HCT116 (cell line): ENCODE data around the gene CDH23. TPM values are rescaled to one million over a fixed set of nuclear protein-coding genes. Genes with fewer than 3 reads are reported as not detected.

Experiments
- ATAC-seq: fragments of 200-7000 bp; cut with Tn5 transposase; 2 replicates; pipeline ENCODE4 v1.9.1; 2020; ENCODE audit warnings: mild to moderate bottlenecking, moderate library complexity
- BruUV-seq: library from RNA; stranded (reverse); fragments of 400-500 nt; replicated peaks from 2 replicates; lab custom pipeline; 2021; lab: Mats Ljungman, UMichigan
- CTCF ChIA-PET: fragments of 300-600 bp; sonication (Branson Sonifier 250); formaldehyde crosslinking; loops from one replicate; lab custom pipeline; 2021; ENCODE audit warnings: antibody characterized with exemption; lab: Charles Lee
- POLR2A ChIA-PET: fragments of 300-600, 350-600 bp; sonication (Branson Sonifier 250); formaldehyde crosslinking; loops from one replicate; lab custom pipeline; 2021; ENCODE audit warnings: antibody characterized with exemption; lab: Charles Lee
- RAD21 ChIA-PET, 2 experiments: fragments of 300-600 bp; sonication (Branson Sonifier 250); formaldehyde crosslinking; loops; one replicate each; lab custom pipeline; 2023; ENCODE audit warnings: low total read pairs in 2 of 2; ENCODE audit not compliant: uncharacterized antibody in 2 of 2, unreplicated experiment in 2 of 2, low non-redundant PET in 1 of 2; lab: Charles Lee
- DNase-seq: peaks from one replicate; pipeline ENCODE4 v3.0.0-alpha.2; 2010; ENCODE audit warnings: low read depth, low spot score
- H2AFZ ChIP-seq: fragments of 200-600 bp; shearing (Covaris generic), sonication (generic); 2 replicates; pipeline ENCODE4 v1.6.1; 2017; ENCODE audit warnings: low read depth, mixed run types, mixed read lengths, antibody characterized with exemption, low read length; ENCODE audit not compliant: poor library complexity, severe bottlenecking
- H3K27ac ChIP-seq: 2 replicates; pipeline ENCODE4 v1.5.1; 2012; ENCODE audit warnings: low read depth, low read length
- H3K27me3 ChIP-seq: fragments of 200-600 bp; sonication (generic); 2 replicates; pipeline ENCODE4 v1.6.1; 2016; ENCODE audit warnings: mixed run types, low read length, mixed read lengths; ENCODE audit not compliant: insufficient read depth
- H3K36me3 ChIP-seq, 2 experiments: fragments of 200-500 bp in 1 of 2; fragments of 200-600 bp in 1 of 2; sonication (Bioruptor generic) in 1 of 2; sonication (generic) in 1 of 2; 2 replicates each; pipeline versions ENCODE4 v1.5.1 to v1.6.1; 2014 to 2016; ENCODE audit warnings: low read length in 2 of 2, inconsistent platforms in 1 of 2, mixed read lengths in 1 of 2, mixed run types in 1 of 2; ENCODE audit not compliant: insufficient read depth in 2 of 2, control insufficient read depth in 1 of 2
- H3K4me1 ChIP-seq, 2 experiments: fragments of 200-600 bp in 1 of 2; sonication (generic) in 1 of 2; 2 replicates each; pipeline versions ENCODE4 v1.5.1 to v1.6.1; 2012 to 2017; ENCODE audit warnings: low read length in 2 of 2, inconsistent platforms in 1 of 2, mild to moderate bottlenecking in 1 of 2, mixed read lengths in 1 of 2, mixed run types in 1 of 2, moderate library complexity in 1 of 2; ENCODE audit not compliant: insufficient read depth in 2 of 2, control insufficient read depth in 1 of 2
- H3K4me2 ChIP-seq: fragments of 200-600 bp; sonication (generic); 2 replicates; pipeline ENCODE4 v1.6.1; 2017; ENCODE audit warnings: mixed run types, low read length, mixed read lengths
- H3K4me3 ChIP-seq, 2 experiments: fragments of 200-600 bp in 1 of 2; sonication (generic) in 1 of 2; replicated peaks in 1 of 2; 2 replicates each; pipeline ENCODE4 v1.5.1; 2011 to 2016; ENCODE audit warnings: low read length in 2 of 2, control low read depth in 1 of 2, low read depth in 1 of 2, mild to moderate bottlenecking in 1 of 2, mixed read lengths in 1 of 2, mixed run types in 1 of 2
- H3K79me2 ChIP-seq: fragments of 200-600 bp; sonication (generic); 2 replicates; pipeline ENCODE4 v1.6.1; 2017; ENCODE audit warnings: mild to moderate bottlenecking, mixed run types, low read length, moderate library complexity, mixed read lengths; ENCODE audit not compliant: insufficient read depth
- H3K9ac ChIP-seq: fragments of 200-600 bp; sonication (generic); 2 replicates; pipeline ENCODE4 v1.6.1; 2016; ENCODE audit warnings: low read length, mixed read lengths
- H3K9me2 ChIP-seq: fragments of 200-600 bp; sonication (generic), shearing (Covaris generic); 2 replicates; pipeline ENCODE4 v1.6.1; 2017; ENCODE audit warnings: mixed run types, mild to moderate bottlenecking, moderate library complexity; ENCODE audit not compliant: insufficient read depth
- H3K9me3 ChIP-seq, 2 experiments: fragments of 200-500 bp in 1 of 2; fragments of 200-600 bp in 1 of 2; sonication (Bioruptor generic) in 1 of 2; sonication (generic) in 1 of 2; 2 replicates each; pipeline ENCODE4 v1.6.1; 2014 to 2017; ENCODE audit warnings: low read length in 2 of 2, mixed read lengths in 2 of 2, inconsistent platforms in 1 of 2, low read depth in 1 of 2, mild to moderate bottlenecking in 1 of 2, mixed run types in 1 of 2, moderate library complexity in 1 of 2; ENCODE audit not compliant: control insufficient read depth in 1 of 2, insufficient read depth in 1 of 2
- H4K20me1 ChIP-seq: fragments of 200-600 bp; sonication (generic), shearing (Covaris generic); 2 replicates; pipeline ENCODE4 v1.6.1; 2017; ENCODE audit warnings: mixed run types, mild to moderate bottlenecking, moderate library complexity; ENCODE audit not compliant: insufficient read depth
- ATF3 ChIP-seq: IDR thresholded peaks from 2 replicates; pipeline ENCODE4 v1.6.1; 2012
- CEBPB ChIP-seq: IDR thresholded peaks from 2 replicates; pipeline ENCODE4 v1.6.1; 2012; ENCODE audit warnings: low read depth
- EGR1 ChIP-seq: IDR thresholded peaks from 2 replicates; pipeline ENCODE4 v1.6.1; 2012; ENCODE audit warnings: low read depth
- EZH2phosphoT487 ChIP-seq: fragments of 200-600 bp; IDR thresholded peaks from 2 replicates; pipeline ENCODE4 v1.6.1; 2018; ENCODE audit warnings: antibody characterized with exemption, borderline replicate concordance
- SRF ChIP-seq: IDR thresholded peaks from 2 replicates; pipeline ENCODE4 v1.6.1; 2012; ENCODE audit warnings: low read depth
- TCF7L2 ChIP-seq: IDR thresholded peaks from 2 replicates; pipeline ENCODE4 v1.7.0; 2011; ENCODE audit warnings: borderline replicate concordance, inconsistent platforms; ENCODE audit not compliant: insufficient read depth, insufficient read length; ENCODE audit errors: extremely low read depth
- YY1 ChIP-seq: IDR thresholded peaks from 2 replicates; pipeline ENCODE4 v1.6.1; 2011; ENCODE audit warnings: low read length, low read depth, moderate library complexity, mild to moderate bottlenecking; ENCODE audit not compliant: insufficient replicate concordance; ENCODE audit errors: extremely low read depth
- ZFX ChIP-seq: fragments of 450-650 bp; IDR thresholded peaks from 2 replicates; pipeline ENCODE4 v1.6.1; 2017
- intact Hi-C: fragments of 100-400 bp; cut with micrococcal nuclease; formaldehyde crosslinking; loops from 2 replicates; pipeline ENCODE4 v1.10.0; 2022
- total RNA-seq: library from RNA; stranded (reverse); gene quantifications from one replicate; pipeline ENCODE4 v1.2.1, GENCODE V29; 2021; ENCODE audit not compliant: unreplicated experiment
- TF ChIP-seq, protein P1 (sequence below): IDR thresholded peaks from 2 replicates; pipeline ENCODE4 v1.6.1; 2012
- TF ChIP-seq, protein P2 (sequence below): IDR thresholded peaks from 2 replicates; pipeline ENCODE4 v1.6.1; 2012; ENCODE audit warnings: low read depth
- TF ChIP-seq, protein P3 (sequence below): IDR thresholded peaks from 2 replicates; pipeline ENCODE4 v1.6.1; 2011; ENCODE audit warnings: mild to moderate bottlenecking, low read length, moderate library complexity; ENCODE audit not compliant: insufficient replicate concordance; ENCODE audit errors: extremely low read depth

CDH23 gene
- total RNA-seq, 1 experiment from 2014 or later, result not detected

DNA sequence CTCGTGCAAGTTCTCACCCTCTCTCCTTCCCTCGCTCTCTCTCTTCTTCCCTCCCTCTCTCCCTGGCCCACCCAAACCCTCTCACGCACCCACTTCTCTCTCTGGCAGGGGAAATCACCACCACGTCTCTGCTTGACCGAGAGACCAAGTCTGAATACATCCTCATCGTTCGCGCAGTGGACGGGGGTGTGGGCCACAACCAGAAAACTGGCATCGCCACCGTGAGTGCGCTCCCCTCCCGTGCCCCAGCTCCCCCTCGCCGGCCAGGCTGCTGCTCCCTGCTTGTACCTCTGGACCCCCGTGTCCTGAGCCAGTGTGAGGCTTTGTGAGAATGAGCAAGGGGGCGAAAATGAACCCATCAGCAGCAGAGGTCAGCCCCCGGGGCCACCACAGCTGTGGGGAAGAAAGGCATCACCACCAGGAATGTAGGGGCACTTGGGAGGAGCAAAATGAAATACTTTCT, 297.4 kb downstream of the CDH23 start:
- intact Hi-C loops, result no loop called here
- Histone ChIP-seq H3K4me1 (peaks cover 0 to 8% of the 10 kb centered on the region in 2 experiments; a peak in 1 of 4 replicates), H3K27me3 (no peaks in the 10 kb centered on the region), H3K27ac (no peak overlapping the region), H3K9me3 (no peaks in the 10 kb centered on the region), H4K20me1 (no peaks in the 10 kb centered on the region), H3K4me3 (no peak overlapping the region), H3K9ac (no peak overlapping the region), H3K4me2 (no peak overlapping the region), H3K79me2 (no peaks in the 10 kb centered on the region), H2AFZ (no peak overlapping the region), H3K36me3 (no peaks in the 10 kb centered on the region), H3K9me2 (no peaks in the 10 kb centered on the region)
- CTCF ChIA-PET, result interaction anchor here (0.8 kb wide), 1 partner anchor 81 kb away, joined by 3 read pairs; no protein-coding TSS in a partner anchor
- no peak for DNase-seq
- ATAC-seq, result no peak
- POLR2A ChIA-PET, result no interaction called here
- RAD21 ChIA-PET, result no interaction called here
- no TSS peak for BruUV-seq
- TF ChIP-seq SRF, result no peak
- no peak for TF ChIP-seq TCF7L2
- TF ChIP-seq ZFX, result no peak
- TF ChIP-seq, protein P1, sequence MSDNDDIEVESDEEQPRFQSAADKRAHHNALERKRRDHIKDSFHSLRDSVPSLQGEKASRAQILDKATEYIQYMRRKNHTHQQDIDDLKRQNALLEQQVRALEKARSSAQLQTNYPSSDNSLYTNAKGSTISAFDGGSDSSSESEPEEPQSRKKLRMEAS, result no peak
- TF ChIP-seq EZH2phosphoT487, result no peak
- TF ChIP-seq, protein P2, sequence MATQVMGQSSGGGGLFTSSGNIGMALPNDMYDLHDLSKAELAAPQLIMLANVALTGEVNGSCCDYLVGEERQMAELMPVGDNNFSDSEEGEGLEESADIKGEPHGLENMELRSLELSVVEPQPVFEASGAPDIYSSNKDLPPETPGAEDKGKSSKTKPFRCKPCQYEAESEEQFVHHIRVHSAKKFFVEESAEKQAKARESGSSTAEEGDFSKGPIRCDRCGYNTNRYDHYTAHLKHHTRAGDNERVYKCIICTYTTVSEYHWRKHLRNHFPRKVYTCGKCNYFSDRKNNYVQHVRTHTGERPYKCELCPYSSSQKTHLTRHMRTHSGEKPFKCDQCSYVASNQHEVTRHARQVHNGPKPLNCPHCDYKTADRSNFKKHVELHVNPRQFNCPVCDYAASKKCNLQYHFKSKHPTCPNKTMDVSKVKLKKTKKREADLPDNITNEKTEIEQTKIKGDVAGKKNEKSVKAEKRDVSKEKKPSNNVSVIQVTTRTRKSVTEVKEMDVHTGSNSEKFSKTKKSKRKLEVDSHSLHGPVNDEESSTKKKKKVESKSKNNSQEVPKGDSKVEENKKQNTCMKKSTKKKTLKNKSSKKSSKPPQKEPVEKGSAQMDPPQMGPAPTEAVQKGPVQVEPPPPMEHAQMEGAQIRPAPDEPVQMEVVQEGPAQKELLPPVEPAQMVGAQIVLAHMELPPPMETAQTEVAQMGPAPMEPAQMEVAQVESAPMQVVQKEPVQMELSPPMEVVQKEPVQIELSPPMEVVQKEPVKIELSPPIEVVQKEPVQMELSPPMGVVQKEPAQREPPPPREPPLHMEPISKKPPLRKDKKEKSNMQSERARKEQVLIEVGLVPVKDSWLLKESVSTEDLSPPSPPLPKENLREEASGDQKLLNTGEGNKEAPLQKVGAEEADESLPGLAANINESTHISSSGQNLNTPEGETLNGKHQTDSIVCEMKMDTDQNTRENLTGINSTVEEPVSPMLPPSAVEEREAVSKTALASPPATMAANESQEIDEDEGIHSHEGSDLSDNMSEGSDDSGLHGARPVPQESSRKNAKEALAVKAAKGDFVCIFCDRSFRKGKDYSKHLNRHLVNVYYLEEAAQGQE, result no peak
- TF ChIP-seq ATF3, result no peak
- no peak for TF ChIP-seq EGR1
- TF ChIP-seq YY1, result no peak
- no peak for TF ChIP-seq CEBPB
- TF ChIP-seq, protein P3, sequence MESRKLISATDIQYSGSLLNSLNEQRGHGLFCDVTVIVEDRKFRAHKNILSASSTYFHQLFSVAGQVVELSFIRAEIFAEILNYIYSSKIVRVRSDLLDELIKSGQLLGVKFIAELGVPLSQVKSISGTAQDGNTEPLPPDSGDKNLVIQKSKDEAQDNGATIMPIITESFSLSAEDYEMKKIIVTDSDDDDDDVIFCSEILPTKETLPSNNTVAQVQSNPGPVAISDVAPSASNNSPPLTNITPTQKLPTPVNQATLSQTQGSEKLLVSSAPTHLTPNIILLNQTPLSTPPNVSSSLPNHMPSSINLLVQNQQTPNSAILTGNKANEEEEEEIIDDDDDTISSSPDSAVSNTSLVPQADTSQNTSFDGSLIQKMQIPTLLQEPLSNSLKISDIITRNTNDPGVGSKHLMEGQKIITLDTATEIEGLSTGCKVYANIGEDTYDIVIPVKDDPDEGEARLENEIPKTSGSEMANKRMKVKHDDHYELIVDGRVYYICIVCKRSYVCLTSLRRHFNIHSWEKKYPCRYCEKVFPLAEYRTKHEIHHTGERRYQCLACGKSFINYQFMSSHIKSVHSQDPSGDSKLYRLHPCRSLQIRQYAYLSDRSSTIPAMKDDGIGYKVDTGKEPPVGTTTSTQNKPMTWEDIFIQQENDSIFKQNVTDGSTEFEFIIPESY, result no peak
